ENCODE results near the gene WDFY2.

Gene WDFY2

DNA sequence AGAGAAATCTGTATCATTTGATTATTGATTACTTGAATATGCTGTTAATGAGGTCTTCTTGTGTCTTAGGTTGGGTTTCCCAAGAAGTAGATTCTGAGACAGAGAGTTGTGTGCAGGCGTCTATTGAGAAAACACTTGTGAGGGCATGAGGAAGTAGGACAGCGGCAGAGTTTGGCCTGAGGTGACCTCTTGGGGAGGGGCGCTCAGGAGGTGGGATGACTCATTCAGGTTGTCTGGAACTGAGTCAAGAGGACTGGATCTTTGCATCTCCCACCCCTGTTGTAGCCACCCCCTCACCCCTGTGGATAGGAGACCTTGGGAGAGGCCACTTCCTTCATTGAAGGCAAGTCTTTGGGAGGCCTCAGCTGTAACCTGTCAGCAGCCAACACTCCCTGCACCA is 35.2 kb upstream of the WDFY2 start:
- no peaks in the 10 kb centered on the region for H3K79me2 ChIP-seq (ENCODE audit: control insufficient read depth, insufficient read depth, low read length, poor library complexity)
- no peak overlapping the region for H2BK12ac ChIP-seq (ENCODE audit: low read length)
- H3K18ac ChIP-seq (ENCODE audit: low read length) = no peak overlapping the region
- no peak overlapping the region for H2AK5ac ChIP-seq (ENCODE audit: low read length)
- H3K36me3 ChIP-seq (ENCODE audit: control insufficient read depth in 1 of 2, insufficient read depth in 2 of 2, low read length in 2 of 2) = no peaks in the 10 kb centered on the region
- no CpG with 5 or more reads among the region's 3 CpGs for WGBS (ENCODE audit: extremely low coverage, insufficient coverage, insufficient read length)
- no peaks in the 10 kb centered on the region for H3K9me3 ChIP-seq (ENCODE audit: insufficient read depth, low read depth, low read length)
- H3K27me3 ChIP-seq (ENCODE audit: insufficient read depth, low read length) = no peaks in the 10 kb centered on the region
- peaks cover 4% of the 10 kb centered on the region in 2 experiments for H3K4me1 ChIP-seq (ENCODE audit: control insufficient read depth in 1 of 2, insufficient read depth in 2 of 2, low read length in 2 of 2)
- H3K4me3 ChIP-seq (ENCODE audit: low read depth, low read length) = no peak overlapping the region
- no peak overlapping the region for H3K27ac ChIP-seq (ENCODE audit: low read depth, low read length)
- no peak overlapping the region for H3K4ac ChIP-seq (ENCODE audit: low read depth, low read length)
- no peaks in the 10 kb centered on the region for H3K79me1 ChIP-seq (ENCODE audit: low read length)
- H3K4me2 ChIP-seq (ENCODE audit: low read length) = no peak overlapping the region
- H3K14ac ChIP-seq (ENCODE audit: low read length) = no peak overlapping the region
- no peak overlapping the region for H2BK5ac ChIP-seq (ENCODE audit: low read depth, low read length, poor library complexity)
- H3K9ac ChIP-seq (ENCODE audit: low read length) = no peak overlapping the region
- DNase-seq = peak in 1 of 2 donors; percentile 54
- H4K91ac ChIP-seq (ENCODE audit: low read depth, low read length) = no peak overlapping the region
- H3K23ac ChIP-seq (ENCODE audit: low read length) = no peak overlapping the region
- H4K12ac ChIP-seq (ENCODE audit: low read depth, low read length) = no peak overlapping the region
- H2BK120ac ChIP-seq (ENCODE audit: insufficient read depth, low read length, poor library complexity) = no peak overlapping the region
- H2AFZ ChIP-seq (ENCODE audit: insufficient read depth, low read length, poor library complexity) = no peak overlapping the region
- no peak overlapping the region for H4K8ac ChIP-seq (ENCODE audit: low read depth, low read length)

DNA sequence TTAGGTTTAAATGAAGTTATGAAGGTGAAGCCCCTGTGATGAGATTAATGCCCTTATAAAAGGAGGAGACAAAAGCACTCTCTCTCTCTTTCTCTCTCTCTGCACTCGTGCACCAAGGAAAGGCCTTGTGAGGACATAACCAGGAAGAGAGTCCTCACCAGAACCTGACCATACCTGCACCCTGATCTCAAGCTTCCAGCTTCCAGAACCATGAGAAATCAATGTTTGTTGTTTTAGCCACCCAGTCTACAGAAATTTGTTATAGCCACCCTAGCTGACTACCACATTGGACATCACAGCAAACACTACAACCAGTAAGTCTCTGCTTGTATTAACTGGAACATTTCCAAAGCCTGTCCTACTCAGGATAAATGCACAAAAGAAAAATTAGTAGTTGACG is 34.7 kb upstream of the WDFY2 start:
- Histone ChIP-seq H3K4me1 (ENCODE audit: control insufficient read depth in 1 of 2, insufficient read depth in 2 of 2, low read length in 2 of 2) (peaks cover 4% of the 10 kb centered on the region in 2 experiments), H2BK12ac (ENCODE audit: low read length) (no peak overlapping the region), H3K4ac (ENCODE audit: low read depth, low read length) (no peak overlapping the region), H3K23ac (ENCODE audit: low read length) (no peak overlapping the region), H3K4me3 (ENCODE audit: low read depth, low read length) (no peak overlapping the region), H3K14ac (ENCODE audit: low read length) (no peak overlapping the region), H2BK120ac (ENCODE audit: insufficient read depth, low read length, poor library complexity) (no peak overlapping the region), H4K8ac (ENCODE audit: low read depth, low read length) (no peak overlapping the region), H3K18ac (ENCODE audit: low read length) (no peak overlapping the region), H3K27me3 (ENCODE audit: insufficient read depth, low read length) (no peaks in the 10 kb centered on the region), H2AFZ (ENCODE audit: insufficient read depth, low read length, poor library complexity) (no peak overlapping the region), H4K91ac (ENCODE audit: low read depth, low read length) (no peak overlapping the region), H3K4me2 (ENCODE audit: low read length) (no peak overlapping the region), H2BK5ac (ENCODE audit: low read depth, low read length, poor library complexity) (no peak overlapping the region), H3K9ac (ENCODE audit: low read length) (no peak overlapping the region), H4K12ac (ENCODE audit: low read depth, low read length) (no peak overlapping the region), H2AK5ac (ENCODE audit: low read length) (no peak overlapping the region), H3K79me2 (ENCODE audit: control insufficient read depth, insufficient read depth, low read length, poor library complexity) (no peaks in the 10 kb centered on the region), H3K36me3 (ENCODE audit: control insufficient read depth in 1 of 2, insufficient read depth in 2 of 2, low read length in 2 of 2) (no peaks in the 10 kb centered on the region), H3K9me3 (ENCODE audit: insufficient read depth, low read depth, low read length) (no peaks in the 10 kb centered on the region), H3K27ac (ENCODE audit: low read depth, low read length) (no peak overlapping the region), H3K79me1 (ENCODE audit: low read length) (no peaks in the 10 kb centered on the region)
- DNase-seq = no peak
- WGBS (ENCODE audit: extremely low coverage, insufficient coverage, insufficient read length) = no CpG with 5 or more reads among the region's 2 CpGs

DNA sequence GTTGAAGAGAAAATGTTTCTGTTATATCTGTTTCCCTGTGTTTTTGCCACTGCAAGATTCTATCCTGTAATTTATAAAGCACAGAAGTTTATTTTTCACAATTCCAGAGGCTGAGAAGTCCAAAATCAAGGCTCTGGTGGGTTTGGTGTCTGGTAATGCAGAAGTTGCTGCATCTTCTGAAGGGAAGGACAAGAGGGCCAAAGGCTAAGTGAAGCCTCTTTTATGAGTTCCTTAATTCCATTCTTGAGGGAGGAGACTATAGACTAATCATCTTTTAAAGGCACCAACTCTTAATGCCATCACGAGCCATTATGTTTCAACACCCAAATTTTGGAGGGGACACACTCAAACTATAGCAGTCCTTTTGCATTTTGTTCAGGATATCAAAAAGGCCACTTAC is 34.1 kb upstream of the WDFY2 start:
- H3K4me3 ChIP-seq (ENCODE audit: low read depth, low read length) = no peak overlapping the region
- H3K4me1 ChIP-seq (ENCODE audit: control insufficient read depth in 1 of 2, insufficient read depth in 2 of 2, low read length in 2 of 2) = peaks cover 4% of the 10 kb centered on the region in 2 experiments
- no peak overlapping the region for H2AK5ac ChIP-seq (ENCODE audit: low read length)
- no peak overlapping the region for H3K4ac ChIP-seq (ENCODE audit: low read depth, low read length)
- DNase-seq = no peak
- no CpG with 5 or more reads among the region's 1 CpG for WGBS (ENCODE audit: extremely low coverage, insufficient coverage, insufficient read length)
- no peak overlapping the region for H3K18ac ChIP-seq (ENCODE audit: low read length)
- no peak overlapping the region for H2BK120ac ChIP-seq (ENCODE audit: insufficient read depth, low read length, poor library complexity)
- no peaks in the 10 kb centered on the region for H3K27me3 ChIP-seq (ENCODE audit: insufficient read depth, low read length)
- H3K9me3 ChIP-seq (ENCODE audit: insufficient read depth, low read depth, low read length) = no peaks in the 10 kb centered on the region
- no peak overlapping the region for H4K12ac ChIP-seq (ENCODE audit: low read depth, low read length)
- H2BK12ac ChIP-seq (ENCODE audit: low read length) = no peak overlapping the region
- H4K91ac ChIP-seq (ENCODE audit: low read depth, low read length) = no peak overlapping the region
- H3K79me1 ChIP-seq (ENCODE audit: low read length) = no peaks in the 10 kb centered on the region
- H2AFZ ChIP-seq (ENCODE audit: insufficient read depth, low read length, poor library complexity) = no peak overlapping the region
- H3K27ac ChIP-seq (ENCODE audit: low read depth, low read length) = no peak overlapping the region
- H3K4me2 ChIP-seq (ENCODE audit: low read length) = no peak overlapping the region
- H2BK5ac ChIP-seq (ENCODE audit: low read depth, low read length, poor library complexity) = no peak overlapping the region
- no peak overlapping the region for H4K8ac ChIP-seq (ENCODE audit: low read depth, low read length)
- no peak overlapping the region for H3K23ac ChIP-seq (ENCODE audit: low read length)
- H3K14ac ChIP-seq (ENCODE audit: low read length) = no peak overlapping the region
- H3K36me3 ChIP-seq (ENCODE audit: control insufficient read depth in 1 of 2, insufficient read depth in 2 of 2, low read length in 2 of 2) = no peaks in the 10 kb centered on the region
- H3K9ac ChIP-seq (ENCODE audit: low read length) = no peak overlapping the region
- no peaks in the 10 kb centered on the region for H3K79me2 ChIP-seq (ENCODE audit: control insufficient read depth, insufficient read depth, low read length, poor library complexity)

DNA sequence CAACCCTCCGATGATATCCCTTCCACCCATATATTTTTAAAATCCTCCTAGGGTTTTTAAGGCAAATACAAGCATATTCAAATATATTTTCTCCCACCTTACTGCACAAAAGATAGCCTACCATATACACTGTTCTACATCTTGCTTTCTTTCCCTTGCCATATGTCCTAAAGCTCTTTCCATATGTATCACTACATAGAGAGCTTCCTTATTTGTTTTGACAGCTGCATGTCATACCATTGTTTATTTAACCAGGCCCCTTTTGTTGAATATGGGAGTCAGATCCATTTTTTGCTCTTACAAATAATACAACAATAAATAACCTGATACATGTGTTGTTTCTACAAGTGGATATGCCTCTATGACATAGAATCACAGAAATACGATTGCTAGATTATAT is 32.8 kb upstream of the WDFY2 start:
- no CpG with 5 or more reads among the region's 2 CpGs for WGBS (ENCODE audit: extremely low coverage, insufficient coverage, insufficient read length)
- Histone ChIP-seq H4K12ac (ENCODE audit: low read depth, low read length) (no peak overlapping the region), H2BK5ac (ENCODE audit: low read depth, low read length, poor library complexity) (no peak overlapping the region), H3K23ac (ENCODE audit: low read length) (no peak overlapping the region), H3K27ac (ENCODE audit: low read depth, low read length) (no peak overlapping the region), H3K9ac (ENCODE audit: low read length) (no peak overlapping the region), H2BK120ac (ENCODE audit: insufficient read depth, low read length, poor library complexity) (no peak overlapping the region), H3K4me1 (ENCODE audit: control insufficient read depth in 1 of 2, insufficient read depth in 2 of 2, low read length in 2 of 2) (peaks cover 4% of the 10 kb centered on the region in 2 experiments), H3K9me3 (ENCODE audit: insufficient read depth, low read depth, low read length) (no peaks in the 10 kb centered on the region), H2BK12ac (ENCODE audit: low read length) (no peak overlapping the region), H3K18ac (ENCODE audit: low read length) (no peak overlapping the region), H2AFZ (ENCODE audit: insufficient read depth, low read length, poor library complexity) (no peak overlapping the region), H4K91ac (ENCODE audit: low read depth, low read length) (no peak overlapping the region), H3K4me3 (ENCODE audit: low read depth, low read length) (no peak overlapping the region), H3K4me2 (ENCODE audit: low read length) (no peak overlapping the region), H2AK5ac (ENCODE audit: low read length) (no peak overlapping the region), H3K36me3 (ENCODE audit: control insufficient read depth in 1 of 2, insufficient read depth in 2 of 2, low read length in 2 of 2) (no peaks in the 10 kb centered on the region), H3K79me1 (ENCODE audit: low read length) (no peaks in the 10 kb centered on the region), H3K79me2 (ENCODE audit: control insufficient read depth, insufficient read depth, low read length, poor library complexity) (no peaks in the 10 kb centered on the region), H3K27me3 (ENCODE audit: insufficient read depth, low read length) (no peaks in the 10 kb centered on the region), H3K14ac (ENCODE audit: low read length) (no peak overlapping the region), H4K8ac (ENCODE audit: low read depth, low read length) (no peak overlapping the region), H3K4ac (ENCODE audit: low read depth, low read length) (no peak overlapping the region)
- DNase-seq = no peak

Measured in trophoblast cell (in vitro differentiated cells and primary cell).